LoVo (cell line): Measurements from ENCODE around the gene SBSN.

Experiments
- DNase-seq: peaks from one replicate; pipeline ENCODE4 v3.0.0-alpha.2; 2016; ENCODE audit warnings: low spot score

Gene SBSN

DNA sequence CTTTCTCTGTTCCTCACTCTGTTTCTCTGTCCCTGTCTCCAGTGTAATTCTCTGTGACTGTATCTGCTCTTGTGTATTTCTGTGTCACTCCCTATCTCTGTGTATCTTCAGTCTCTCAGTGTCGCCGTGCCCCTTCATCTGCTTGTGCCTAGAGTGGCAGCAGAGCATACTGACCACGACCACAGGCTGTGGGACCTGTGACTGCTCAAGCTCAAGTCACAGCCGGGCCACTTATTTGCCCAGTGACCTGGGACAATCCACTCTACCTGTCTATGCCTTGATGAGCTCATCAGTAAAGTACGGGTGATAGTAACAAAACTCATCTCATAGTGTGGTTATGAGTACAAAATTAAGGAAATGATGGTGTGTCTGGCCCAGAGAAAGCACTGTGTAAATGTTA, 26.0 kb upstream of the SBSN start:
- no peak for DNase-seq

DNA sequence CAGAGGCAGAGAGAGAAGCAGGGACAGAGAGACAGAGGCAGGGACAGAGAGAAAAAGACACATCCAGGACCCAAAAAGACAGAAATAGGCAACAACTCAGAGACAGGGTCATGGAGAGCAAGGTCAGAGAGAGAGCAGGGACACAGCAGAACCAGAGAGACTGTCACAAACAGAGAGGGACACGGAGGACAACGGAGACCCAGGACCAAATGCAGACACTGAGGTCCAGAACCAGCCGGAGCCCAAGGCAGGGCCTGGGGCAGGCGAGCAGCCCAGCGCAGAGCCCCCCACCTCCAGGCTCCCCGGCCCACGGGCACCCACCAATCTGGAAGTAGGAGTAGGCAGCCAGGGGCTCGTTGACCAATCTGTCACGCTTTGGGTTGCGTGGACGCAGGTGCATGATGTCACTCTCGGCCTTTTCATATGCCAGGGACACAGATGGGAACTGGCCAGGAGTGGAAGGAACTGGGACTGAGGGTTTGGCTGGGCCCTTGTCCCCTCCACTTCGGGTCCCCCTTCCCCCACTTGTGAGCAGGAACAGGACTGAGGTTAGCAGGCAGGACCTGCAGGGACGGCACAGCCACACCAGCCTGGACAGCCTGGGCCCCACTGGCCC, 25.4 kb upstream of the SBSN start:
- no peak for DNase-seq

DNA sequence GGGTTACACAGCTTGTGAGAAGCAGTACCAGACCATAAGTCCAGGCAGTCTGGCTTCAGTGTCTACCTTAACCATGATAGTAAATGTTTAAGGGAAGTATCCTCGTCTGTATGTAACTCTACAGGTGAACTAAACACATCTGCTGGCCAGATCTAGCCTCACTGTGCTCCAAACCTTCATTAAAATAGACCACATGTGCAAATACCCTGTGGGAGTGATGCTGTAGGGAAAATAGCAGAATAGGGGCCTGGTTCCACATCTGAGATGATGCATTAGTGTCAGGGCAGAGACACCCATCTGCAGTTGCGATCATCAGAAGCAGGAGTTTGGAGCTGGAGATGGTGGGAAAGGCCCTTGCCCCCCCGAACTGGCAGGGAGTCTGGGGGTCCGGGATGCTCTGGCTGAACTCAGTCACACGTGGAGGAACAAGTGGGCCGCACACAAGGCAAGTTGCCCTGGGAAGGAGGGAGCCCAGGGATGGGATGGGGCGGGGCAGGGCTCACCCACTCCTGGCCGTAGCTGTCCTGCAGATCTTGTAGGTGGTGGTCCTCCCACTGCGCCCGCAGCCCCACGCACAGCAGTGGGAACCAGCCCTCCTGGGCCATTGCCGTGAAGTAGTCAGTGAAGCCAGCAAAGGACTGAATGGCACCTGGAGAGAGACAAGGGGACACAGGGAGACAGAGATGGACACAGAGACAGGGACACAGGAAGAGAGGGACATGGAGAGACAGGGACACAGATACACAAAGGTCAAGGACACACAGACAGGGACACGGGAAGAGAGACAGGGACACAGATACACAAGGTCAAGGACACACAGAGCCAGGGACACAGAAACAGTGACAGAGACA, 24.6 kb upstream of the SBSN start:
- no peak for DNase-seq

DNA sequence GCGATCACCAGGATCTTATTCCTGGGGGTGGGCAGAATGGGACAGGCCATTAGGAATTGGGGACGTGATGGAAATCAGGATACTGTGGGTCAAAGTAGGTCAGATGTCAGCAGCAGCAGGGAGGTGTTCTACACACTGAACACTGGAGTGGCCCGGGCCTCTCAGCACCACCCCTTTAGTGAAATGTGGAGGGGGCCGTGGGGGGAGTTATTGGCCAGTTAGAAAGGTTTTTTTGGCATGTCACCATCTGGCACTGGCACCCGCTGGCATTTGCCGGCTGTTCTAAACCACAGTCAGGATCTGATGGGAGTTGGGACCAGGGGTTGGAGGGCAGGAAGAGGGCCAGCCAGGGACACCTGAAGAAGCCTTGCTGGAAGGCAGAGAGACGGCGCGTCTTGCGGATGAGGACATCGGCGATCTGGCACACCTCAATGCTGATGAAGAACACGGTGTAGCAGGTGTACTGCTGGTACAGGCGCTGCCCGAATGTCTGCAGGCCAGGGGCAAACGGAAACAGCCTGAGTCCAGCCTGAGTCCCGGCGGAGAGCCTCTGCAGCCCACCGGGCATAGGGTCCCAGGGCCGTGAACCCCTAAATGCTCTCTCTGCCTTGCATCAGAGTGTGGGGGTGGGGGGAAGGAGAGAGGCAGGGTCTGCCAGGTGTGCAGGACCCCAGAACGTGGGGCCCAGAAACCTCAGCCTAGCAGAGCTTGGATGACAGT, 23.1 kb upstream of the SBSN start:
- DNase-seq, result no peak

DNA sequence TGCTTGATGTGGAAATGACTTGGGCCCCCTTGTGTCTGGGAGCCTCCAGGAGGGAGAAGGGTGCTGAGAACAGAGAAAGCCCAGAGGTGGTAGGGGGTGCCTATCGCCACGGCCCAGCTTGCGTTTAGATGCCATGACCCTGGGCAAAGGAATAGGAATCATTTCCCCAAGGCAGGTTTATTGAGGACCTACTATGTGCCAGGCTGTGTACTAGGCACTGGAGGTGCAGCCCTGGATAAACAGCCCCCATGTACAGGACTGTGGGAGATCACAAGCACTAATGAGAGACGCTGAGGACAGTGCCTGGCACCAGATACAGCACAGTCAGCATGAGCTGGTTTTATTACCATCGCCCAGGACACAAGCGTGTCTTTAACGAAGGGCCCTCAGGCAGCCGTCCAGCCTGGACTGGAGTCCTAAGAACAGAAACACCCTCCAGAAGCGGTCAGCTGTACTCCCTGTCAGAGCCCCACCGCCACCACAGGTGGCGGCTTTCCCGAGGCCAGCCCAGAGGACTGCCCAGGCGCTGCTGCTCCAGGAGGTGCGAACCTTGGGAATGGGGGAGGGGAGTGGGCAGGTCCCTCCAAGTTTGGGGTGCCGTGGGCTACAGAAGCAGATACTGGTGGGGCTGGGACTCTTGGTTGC, 21.9 kb upstream of the SBSN start:
- DNase-seq, result no peak

DNA sequence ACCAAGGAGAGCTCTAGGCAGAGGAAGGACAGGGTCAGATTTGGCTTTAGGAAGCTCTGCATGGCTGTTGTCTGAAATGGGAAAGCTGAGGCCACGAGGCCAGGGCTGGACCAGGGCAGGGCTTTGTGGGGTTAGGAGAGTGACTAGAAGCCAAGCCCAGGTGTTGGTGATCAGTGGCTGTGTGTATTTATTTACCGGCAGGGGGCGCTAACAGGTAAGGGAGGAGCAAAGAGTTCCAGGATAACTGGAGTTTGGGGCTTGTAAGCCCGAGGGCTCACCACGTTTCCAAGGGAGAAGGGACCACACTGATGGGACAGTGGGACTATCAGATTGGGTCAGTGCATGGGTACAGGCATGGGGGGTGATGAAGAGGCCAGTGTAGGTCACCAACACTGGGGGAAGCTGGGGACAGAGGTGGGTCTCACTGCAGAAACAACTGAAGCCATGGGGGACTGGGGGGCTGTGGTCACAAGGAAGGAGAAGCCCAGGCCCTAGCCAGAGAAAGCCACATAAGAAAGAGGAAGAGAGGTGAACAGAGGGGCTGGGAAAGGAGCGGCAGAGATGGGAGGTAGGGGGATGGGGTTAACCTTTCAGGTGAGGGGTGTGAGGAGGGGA, 21.2 kb upstream of the SBSN start:
- peak; percentile 67 for DNase-seq

DNA sequence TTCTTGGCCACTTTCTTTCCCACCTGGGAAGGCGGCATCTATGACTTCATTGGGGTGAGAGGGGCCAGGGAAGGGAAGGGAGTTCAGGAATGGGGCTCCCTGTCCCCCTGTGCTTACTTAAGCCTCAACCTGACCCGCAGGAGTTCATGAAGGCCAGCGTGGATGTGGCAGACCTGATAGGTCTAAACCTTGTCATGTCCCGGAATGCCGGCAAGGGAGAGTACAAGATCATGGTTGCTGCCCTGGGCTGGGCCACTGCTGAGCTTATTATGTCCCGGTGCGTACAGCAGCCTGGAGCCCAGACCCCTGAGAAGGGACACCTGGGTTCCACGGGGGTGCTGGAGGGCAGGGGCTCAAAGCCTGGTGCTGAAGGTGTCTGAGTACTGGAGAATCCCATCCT, 18.4 kb upstream of the SBSN start:
- DNase-seq, result no peak

DNA sequence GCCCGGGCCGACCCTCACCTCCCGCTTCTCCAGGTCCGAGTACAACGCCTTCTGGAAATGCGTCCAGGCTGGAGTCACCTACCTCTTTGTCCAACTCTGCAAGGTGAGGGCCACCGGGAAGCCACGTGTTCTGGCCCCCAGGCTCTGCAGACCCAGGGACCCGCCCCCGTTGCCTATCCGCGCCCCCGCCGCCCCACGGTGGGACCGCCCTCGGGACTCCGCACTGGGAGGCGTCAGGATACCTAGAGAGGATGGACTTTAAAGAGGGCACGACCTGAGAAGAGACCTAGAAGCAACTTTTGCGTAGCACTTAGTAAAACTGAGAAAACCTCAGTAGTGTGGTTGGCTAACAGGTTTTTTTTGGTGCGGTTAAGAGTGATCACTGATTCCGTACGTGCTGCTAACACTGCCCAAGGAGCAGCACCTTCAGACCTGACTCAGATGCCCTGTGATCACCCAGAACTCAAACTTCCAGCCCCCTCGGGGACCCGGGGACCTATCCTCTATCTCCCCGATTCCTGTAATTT, 17.8 kb upstream of the SBSN start:
- DNase-seq, result peak; percentile 43

DNA sequence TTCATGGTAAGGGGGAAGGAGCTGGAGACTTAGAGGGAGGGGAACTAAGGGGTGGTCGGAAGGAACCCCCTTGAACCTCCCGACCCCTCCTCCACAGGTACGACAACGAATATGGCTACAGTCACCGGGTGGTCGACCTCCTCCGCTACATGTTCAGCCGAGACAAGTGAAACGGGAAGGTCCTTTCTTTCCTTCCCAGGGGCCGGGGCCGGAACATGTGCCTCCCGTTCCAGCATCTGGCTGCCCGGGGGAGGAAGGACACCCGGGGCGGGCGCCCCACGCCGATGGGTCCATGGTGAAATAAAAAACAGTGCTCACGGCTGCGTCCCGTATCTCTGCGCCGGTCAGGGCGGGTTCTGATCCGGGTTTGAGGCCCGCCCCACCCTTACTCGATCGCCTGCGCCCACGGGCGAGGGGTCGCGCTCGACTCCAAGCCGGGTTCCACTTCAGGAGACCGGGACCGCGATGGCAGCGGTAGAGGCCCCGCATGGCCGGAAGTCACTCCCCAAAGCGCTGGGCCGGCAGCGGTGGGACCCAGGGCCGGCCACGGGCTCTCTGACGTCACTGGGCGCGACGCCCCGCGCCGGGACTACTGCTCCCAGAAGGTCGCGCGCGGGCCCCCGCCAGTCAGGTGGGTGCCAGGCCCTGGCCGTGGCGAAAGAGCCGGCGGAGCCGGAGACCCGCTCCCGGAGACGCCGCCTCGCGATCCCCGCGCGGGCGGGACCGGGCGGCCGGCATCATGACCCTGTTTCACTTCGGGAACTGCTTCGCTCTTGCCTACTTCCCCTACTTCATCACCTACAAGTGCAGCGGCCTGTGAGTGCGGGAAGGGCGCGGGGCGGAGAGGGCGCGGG, 17.1 kb upstream of the SBSN start, which contains the start of gene TMEM147:
Gene TMEM147 (plus strand): TSS at position 626 of the 854 bp plus-strand sequence. CDS start 114 bp downstream, at position 740.
- DNase-seq, result peak; percentile 93

DNA sequence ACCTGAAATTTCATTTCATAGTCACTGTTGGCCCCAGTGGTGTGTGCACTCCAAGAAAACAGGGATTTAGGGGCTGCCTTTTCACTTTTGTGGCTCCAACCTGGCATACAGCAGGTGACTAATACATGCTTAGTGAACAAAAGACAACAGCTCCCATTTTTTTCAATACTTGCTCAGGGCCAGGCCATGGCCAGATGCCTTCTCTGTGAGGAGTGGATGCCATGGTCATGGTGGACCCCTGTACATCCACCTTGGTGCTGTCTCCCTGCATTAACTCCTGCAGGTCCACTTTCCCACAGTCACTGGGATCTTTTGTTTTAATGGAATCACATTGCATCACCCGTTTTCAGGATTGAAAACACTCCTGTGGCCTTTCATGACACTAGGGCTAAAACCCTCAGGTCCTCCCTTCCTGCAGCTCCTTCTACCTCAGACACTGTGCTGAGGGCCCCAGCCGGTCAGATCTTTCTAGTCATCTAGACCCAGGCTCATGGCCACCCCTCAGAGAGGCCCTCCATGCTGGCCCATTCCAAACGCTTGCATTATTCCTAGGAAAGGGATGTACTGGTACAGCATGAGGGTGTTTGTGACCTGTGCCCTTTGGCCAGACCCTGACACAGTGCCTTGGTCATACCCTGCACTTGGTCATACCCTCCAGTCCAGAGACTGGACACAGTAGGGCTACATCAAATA, 16.1 kb upstream of the SBSN start:
- DNase-seq, result no peak

DNA sequence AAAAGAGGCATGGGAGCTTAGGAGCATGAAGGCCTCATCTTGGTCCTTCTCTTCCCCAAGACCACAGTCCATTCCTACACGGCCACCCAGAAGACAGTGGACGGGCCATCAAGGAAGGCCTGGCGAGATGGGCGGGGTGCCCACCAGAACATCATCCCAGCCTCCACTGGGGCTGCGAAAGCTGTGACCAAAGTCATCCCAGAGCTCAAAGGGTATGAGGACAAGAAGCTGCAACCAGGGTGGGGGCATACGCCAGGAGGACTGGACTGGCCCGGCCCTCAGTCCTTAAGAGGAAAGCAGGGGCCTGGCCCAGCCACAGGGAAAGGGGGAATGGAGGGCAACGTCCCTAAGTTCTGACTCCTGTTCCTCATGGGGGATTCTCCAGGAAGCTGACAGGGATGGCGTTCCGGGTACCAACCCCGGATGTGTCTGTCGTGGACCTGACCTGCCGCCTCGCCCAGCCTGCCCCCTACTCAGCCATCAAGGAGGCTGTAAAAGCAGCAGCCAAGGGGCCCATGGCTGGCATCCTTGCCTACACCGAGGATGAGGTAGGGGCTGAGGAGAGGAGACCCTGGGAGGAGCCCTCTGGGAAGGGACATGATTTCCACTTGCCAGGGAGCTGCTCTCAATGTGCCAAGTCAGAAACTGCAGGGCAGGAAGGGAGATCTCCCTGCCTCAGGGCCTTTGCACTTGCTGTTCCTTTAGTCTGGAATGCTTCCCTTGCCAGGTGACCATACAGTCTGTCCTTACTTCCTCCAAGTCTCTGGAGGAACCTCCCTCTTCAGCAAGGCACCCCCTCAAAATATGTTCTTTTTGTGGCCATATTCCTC, 15.4 kb upstream of the SBSN start:
- no peak for DNase-seq

DNA sequence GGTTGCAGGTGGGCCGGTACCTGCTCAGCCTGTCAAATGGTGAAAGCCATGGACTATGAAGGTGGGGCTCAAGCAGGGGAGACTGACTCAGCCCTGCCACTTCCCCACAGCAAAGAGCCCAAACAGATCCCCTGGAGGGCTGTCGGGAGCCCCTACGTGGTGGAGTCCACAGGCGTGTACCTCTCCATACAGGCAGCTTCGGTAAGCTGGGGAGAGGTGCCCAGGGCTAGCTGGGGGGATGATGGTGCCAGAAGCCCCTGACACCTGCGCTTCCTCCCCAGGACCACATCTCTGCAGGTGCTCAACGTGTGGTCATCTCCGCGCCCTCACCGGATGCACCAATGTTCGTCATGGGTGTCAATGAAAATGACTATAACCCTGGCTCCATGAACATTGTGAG, 14.1 kb upstream of the SBSN start:
- DNase-seq, result no peak

DNA sequence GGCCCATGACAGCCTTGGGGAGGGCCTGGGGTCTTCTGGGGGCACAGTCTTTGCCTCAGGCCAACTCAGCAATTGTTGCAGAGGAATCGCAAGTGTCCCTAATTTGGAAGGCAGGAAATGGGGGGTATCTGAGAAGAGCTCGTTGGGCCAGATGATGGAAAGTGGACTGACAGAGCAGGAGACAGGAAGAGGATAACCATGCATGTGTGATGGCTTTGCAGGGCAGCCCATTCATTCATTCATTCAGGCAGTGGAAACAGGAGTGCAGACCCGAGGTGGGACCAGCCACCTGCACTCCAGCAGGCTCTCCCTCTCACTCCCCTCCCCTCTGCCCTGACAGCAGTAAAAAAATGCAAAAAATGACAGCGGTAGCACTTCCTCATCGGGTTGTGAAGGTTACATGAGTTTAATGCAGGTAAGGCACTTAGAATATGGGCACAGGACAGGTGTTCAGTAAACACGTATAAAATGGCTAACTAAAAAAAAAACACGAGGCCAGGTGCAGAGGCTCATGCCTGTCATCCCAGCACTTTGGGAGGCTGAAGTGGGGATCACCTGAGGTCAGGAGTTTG, 12.3 kb upstream of the SBSN start:
- DNase-seq, result no peak

DNA sequence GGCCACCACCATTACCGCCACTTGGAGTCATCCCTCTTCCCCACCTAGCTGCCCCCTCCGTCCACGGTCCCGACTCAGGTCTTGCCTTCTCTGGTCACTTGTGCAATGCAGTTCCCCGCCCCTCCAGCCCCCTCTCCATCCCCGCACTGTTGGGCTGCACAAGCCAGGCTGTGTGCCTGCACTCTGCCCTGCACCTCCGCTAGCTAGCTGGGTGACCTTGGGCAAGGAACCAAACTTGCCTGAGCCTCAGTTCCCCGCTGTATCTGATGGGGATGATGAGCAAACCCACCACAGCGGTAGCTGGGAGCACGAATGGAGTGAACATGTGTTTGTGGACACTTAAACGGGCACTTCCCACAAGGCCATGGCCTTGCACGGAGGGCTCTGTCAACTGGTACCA, 11.7 kb upstream of the SBSN start:
- DNase-seq, result no peak

DNA sequence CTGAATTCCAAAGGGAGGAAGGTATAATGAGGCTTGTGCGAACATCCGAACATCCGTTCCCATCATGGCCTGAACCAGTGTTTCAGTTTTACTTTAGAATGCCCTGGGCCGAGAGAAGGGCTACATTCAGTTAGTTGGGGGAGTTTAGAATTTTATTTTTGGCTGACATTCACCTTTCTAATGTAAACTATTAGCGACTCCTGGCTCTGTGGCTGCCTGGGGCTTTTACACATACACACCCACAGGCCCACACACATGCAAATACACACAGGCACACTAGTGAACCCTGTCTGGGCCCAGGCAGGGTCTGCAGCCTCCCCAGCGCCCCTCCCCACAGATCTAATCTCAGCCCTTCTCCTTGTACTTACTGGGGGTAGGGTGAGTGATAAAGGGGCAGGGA, 11.2 kb upstream of the SBSN start:
- DNase-seq, result no peak

DNA sequence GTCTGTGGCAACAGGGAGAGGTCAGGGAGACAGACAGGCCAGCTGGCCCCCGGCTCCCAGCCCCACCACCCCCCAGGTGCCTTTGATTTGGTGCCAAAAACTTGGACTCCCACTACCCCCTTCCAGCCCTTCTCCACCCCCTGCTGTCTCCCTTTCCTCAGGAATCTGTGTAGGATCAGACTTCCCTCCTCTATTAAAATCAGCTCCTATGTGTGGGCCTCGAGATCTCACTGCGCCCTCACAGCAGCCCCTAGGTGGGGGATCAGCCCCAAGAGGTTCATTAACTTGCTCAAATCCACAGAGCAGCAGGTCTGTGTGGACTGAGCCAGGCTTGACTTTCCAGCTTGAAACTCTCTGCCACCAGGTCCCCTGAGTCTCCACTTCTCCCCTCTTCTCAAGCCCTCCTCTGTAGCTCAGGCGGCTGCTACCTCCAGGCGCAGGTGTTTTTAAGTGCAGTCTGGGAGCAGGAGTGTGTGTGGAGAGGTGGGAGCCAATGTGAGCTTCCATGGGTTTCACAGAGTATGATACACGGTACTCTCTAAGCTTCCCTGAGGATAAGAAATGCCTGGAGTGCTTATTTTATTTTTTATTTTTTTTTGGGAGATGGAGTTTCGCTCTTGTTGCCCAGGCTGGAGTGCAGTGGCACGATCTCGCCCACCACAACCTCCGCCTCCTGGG, 6.8 kb upstream of the SBSN start:
- DNase-seq, result no peak

DNA sequence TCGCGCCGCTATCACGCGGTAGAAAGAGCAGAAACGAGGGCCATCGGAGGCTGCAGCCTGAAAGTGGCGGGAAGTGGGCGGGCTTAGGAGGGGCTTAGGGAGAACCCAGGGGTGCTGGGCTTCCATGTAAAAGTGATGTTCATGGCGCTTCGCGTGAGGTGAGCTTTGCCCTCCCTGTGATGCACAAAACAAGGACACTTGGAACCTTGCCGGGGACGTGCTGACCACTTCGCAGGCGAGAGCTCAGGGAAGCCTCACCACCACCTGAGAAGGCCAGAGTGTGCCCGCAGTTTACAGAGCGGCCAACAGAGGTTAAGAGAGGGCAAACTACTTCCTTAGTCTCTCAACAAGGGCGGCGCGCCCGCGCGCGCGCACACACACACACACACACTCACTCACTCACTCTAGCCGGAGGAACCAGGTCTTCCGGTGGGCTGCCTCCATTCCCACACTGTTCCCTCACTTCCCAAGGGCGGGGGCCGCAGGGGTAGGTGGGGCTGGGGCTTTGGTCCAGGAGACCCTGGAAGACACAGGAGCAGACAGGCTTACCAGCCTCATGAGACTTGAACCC, 5.8 kb upstream of the SBSN start:
- no peak for DNase-seq

DNA sequence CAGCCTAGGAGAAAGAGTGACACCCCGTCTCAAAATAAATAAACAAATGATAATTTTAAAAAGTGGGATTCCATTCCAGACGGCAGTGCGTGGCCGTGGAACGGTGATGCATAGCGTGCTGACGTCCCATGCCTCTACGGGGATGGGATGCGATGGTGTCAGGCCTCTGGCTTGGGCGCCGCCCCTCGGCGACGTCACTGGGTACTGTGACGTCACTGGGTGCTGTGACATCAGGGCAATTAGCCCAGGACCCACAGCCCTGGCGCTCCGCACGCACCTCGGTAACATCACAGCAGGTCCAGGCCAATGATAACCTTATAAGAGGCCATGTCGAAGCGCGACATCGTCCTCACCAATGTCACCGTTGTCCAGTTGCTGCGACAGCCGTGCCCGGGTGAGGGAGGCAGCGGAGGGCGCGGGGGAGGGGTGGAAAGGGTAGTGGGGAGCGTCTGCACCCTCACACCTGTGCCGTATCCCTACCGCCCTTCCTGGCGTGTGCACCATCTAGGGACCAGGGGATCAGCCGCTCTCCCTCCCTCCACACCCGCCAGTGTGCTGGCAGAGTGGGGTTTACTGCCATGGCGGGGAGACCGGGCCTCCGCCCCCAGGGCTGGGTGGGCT, 5.2 kb upstream of the SBSN start, which contains the start of gene GAPDHS:
Gene GAPDHS (plus strand): TSS at position 256 of the 621 bp plus-strand sequence. CDS start 72 bp downstream, at position 328.
- no peak for DNase-seq
